K562 (cell line): ENCODE results near the gene ZBTB47. TPM values are rescaled to one million over a fixed set of nuclear protein-coding genes. Genes with fewer than 3 reads are reported as not detected.
A peak's percentile ranks its signal among the peaks of the same experiment; 100 is the strongest.

ENCODE experiments used
- ATAC-seq: fragments of 200-7000 bp; cut with Tn5 transposase; 3 replicates; pipeline ENCODE4 v1.9.1; 2020; ENCODE audit warnings: moderate library complexity
- BruUV-seq: library from RNA; stranded (reverse); fragments of 400-500 nt; replicated peaks from 2 replicates; lab custom pipeline; 2021; lab: Mats Ljungman, UMichigan
- CTCF ChIA-PET: fragments of 300-600 bp; formaldehyde crosslinking; extraction: SDS; loops from one replicate; lab custom pipeline; 2021; ENCODE audit warnings: low intra/inter-chr PET ratio; lab: Yijun Ruan, JAX
- POLR2A ChIA-PET: fragments of 300-600, 350-650 bp; sonication (Branson Sonifier 250); formaldehyde crosslinking; extraction: SDS; loops from one replicate; lab custom pipeline; 2021; ENCODE audit warnings: antibody characterized with exemption, inconsistent platforms; lab: Yijun Ruan, JAX
- DNase-seq, 4 experiments: peaks; one replicate each; pipeline versions ENCODE4 v3.0.0 to v3.0.0-alpha.2; 2011 to 2018; ENCODE audit warnings: low spot score in 3 of 4, mixed read lengths in 3 of 4; ENCODE audit errors: extremely low read depth in 1 of 4
- FAIRE-seq: peaks from 2 replicates; lab custom pipeline; 2011; peaks lifted over from hg19 to GRCh38; lab: Jason Lieb, UNC
- H2AFZ ChIP-seq: 2 replicates; pipeline ENCODE4 v1.6.0; 2011; ENCODE audit warnings: low read depth, low read length, control low read depth, inconsistent platforms
- H3K27ac ChIP-seq: fragments of 200-600 bp; 3 replicates; pipeline ENCODE4 v1.8.0; 2011; ENCODE audit warnings: low read depth, mild to moderate bottlenecking, control low read depth, inconsistent platforms, low read length, moderate library complexity, mixed read lengths; ENCODE audit errors: extremely low read depth
- H3K27me3 ChIP-seq, 2 experiments: fragments of 300-600 bp in 1 of 2; 2 replicates in 1 of 2; 3 replicates in 1 of 2; pipeline versions ENCODE4 v1.6.0 to v1.8.0; 2011; ENCODE audit warnings: inconsistent platforms in 2 of 2, low read length in 2 of 2, mild to moderate bottlenecking in 1 of 2, mixed read lengths in 1 of 2, moderate library complexity in 1 of 2; ENCODE audit not compliant: control insufficient read depth in 2 of 2, insufficient read depth in 2 of 2
- H3K36me3 ChIP-seq: fragments of 300-600 bp; 3 replicates; pipeline ENCODE4 v1.8.0; 2011; ENCODE audit warnings: mild to moderate bottlenecking, low read length, inconsistent platforms; ENCODE audit not compliant: control insufficient read depth, insufficient read depth
- H3K4me1 ChIP-seq, 2 experiments: fragments of 200-600 bp in 1 of 2; replicated peaks in 1 of 2; 2 replicates in 1 of 2; 3 replicates in 1 of 2; pipeline versions ENCODE4 v1.5.1 to v1.8.0; 2011; ENCODE audit warnings: inconsistent platforms in 2 of 2, low read length in 2 of 2, mild to moderate bottlenecking in 1 of 2, mixed read lengths in 1 of 2, moderate library complexity in 1 of 2; ENCODE audit not compliant: control insufficient read depth in 2 of 2, insufficient read depth in 2 of 2
- H3K4me2 ChIP-seq: 2 replicates; pipeline ENCODE4 v1.6.1; 2011; ENCODE audit warnings: low read length, control low read depth, inconsistent platforms, mixed read lengths; ENCODE audit not compliant: insufficient read depth
- H3K4me3 ChIP-seq: fragments of 200-600 bp; sonication (generic), shearing (Covaris generic); 2 replicates; pipeline ENCODE4 v1.5.1; 2016; ENCODE audit warnings: control low read depth, inconsistent platforms
- H3K79me2 ChIP-seq: fragments of 200-600 bp; 3 replicates; pipeline ENCODE4 v1.8.0; 2011; ENCODE audit warnings: low read length, inconsistent platforms; ENCODE audit not compliant: control insufficient read depth, insufficient read depth
- H3K9ac ChIP-seq, 2 experiments: 2 replicates each; pipeline versions ENCODE4 v1.6.0 to v1.6.1; 2011; ENCODE audit warnings: low read depth in 2 of 2, low read length in 2 of 2, control low read depth in 1 of 2, inconsistent platforms in 1 of 2, mild to moderate bottlenecking in 1 of 2, mixed read lengths in 1 of 2; ENCODE audit not compliant: insufficient read depth in 1 of 2
- H3K9me1 ChIP-seq: one replicate; pipeline ENCODE4 v1.6.0; 2011; ENCODE audit warnings: inconsistent platforms, mild to moderate bottlenecking, low read length, moderate library complexity; ENCODE audit not compliant: control insufficient read depth, insufficient read depth
- H3K9me3 ChIP-seq: replicated peaks from 2 replicates; pipeline ENCODE4 v1.5.1; 2011; ENCODE audit warnings: low read depth, low read length, inconsistent platforms; ENCODE audit not compliant: control insufficient read depth, insufficient read depth
- H4K20me1 ChIP-seq: replicated peaks from 2 replicates; pipeline ENCODE4 v1.6.1; 2011; ENCODE audit warnings: low read length, inconsistent platforms, mixed read lengths; ENCODE audit not compliant: control insufficient read depth, insufficient read depth
- CBX8 ChIP-seq: fragments of 200-600 bp; sonication (generic); IDR thresholded peaks from 2 replicates; pipeline ENCODE4 v1.6.1; 2012; ENCODE audit warnings: borderline replicate concordance, mixed run types, low read depth, mild to moderate bottlenecking, moderate library complexity, mixed read lengths, low read length, control low read depth, inconsistent platforms; ENCODE audit not compliant: poor library complexity, severe bottlenecking; ENCODE audit errors: extremely low read depth
- DMBX1 ChIP-seq: fragments of 250-450 bp; sonication (Bioruptor Pico); IDR thresholded peaks from 2 replicates; pipeline ENCODE4 v1.8.0; 2022; ENCODE audit warnings: inconsistent platforms, mild to moderate bottlenecking, moderate library complexity, borderline replicate concordance
- DNMT1 ChIP-seq: fragments of 450-650 bp; IDR thresholded peaks from 2 replicates; pipeline ENCODE4 v1.6.1; 2016; ENCODE audit warnings: antibody characterized with exemption, mild to moderate bottlenecking
- HIVEP1 ChIP-seq: fragments of 250-450 bp; sonication (Bioruptor Pico); IDR thresholded peaks from 2 replicates; pipeline ENCODE4 v1.4.0; 2020; ENCODE audit warnings: mild to moderate bottlenecking
- KAT8 ChIP-seq: fragments of 450-650 bp; IDR thresholded peaks from 2 replicates; pipeline ENCODE4 v1.6.1; 2016; ENCODE audit warnings: low read depth, mild to moderate bottlenecking
- POLR2A ChIP-seq: fragments of 450-650 bp; conservative IDR thresholded peaks from 2 replicates; pipeline ENCODE4 v1.6.1; 2016
- SNRNP70 ChIP-seq: fragments of 200-400 bp; formaldehyde crosslinking; optimal IDR thresholded peaks from 2 replicates; pipeline ENCODE3; 2017; ENCODE audit warnings: low read depth, low read length
- TSC22D4 ChIP-seq: fragments of 450-650 bp; IDR thresholded peaks from 2 replicates; pipeline ENCODE4 v1.6.1; 2016; ENCODE audit warnings: missing genetic modification characterization, missing biosample characterization, control low read depth
- U2AF1 ChIP-seq: fragments of 200-400 bp; formaldehyde crosslinking; optimal IDR thresholded peaks from 2 replicates; pipeline ENCODE3; 2017; ENCODE audit warnings: mild to moderate bottlenecking, low read depth, low read length, moderate library complexity
- YBX1 ChIP-seq: fragments of 450-650 bp; IDR thresholded peaks from 2 replicates; pipeline ENCODE4 v1.7.1; 2016; ENCODE audit warnings: mild to moderate bottlenecking
- ZC3H4 ChIP-seq: sonication (generic); formaldehyde crosslinking; IDR thresholded peaks from 2 replicates; pipeline ENCODE4 v1.9.0; 2021; ENCODE audit warnings: missing genetic modification reagents, borderline replicate concordance
- ZNF384 ChIP-seq: IDR thresholded peaks from 2 replicates; pipeline ENCODE4 v1.6.1; 2012; ENCODE audit warnings: low read depth, low read length, improper control_type of control experiment
- ZNF668 ChIP-seq: fragments of 250-450 bp; sonication (Bioruptor Pico); IDR thresholded peaks from 2 replicates; pipeline ENCODE4 v1.8.0; 2022; ENCODE audit warnings: mild to moderate bottlenecking, inconsistent platforms
- whole genome bisulfite sequencing: fragments of 100-300 bp; shearing (Covaris generic); methylation state at CpG from one replicate; pipeline ENCODE4 v1.1.6; 2016; ENCODE audit warnings: low coverage, mixed read lengths; ENCODE audit not compliant: insufficient coverage; ENCODE audit errors: missing lambda C conversion rate; 5-methylcytosine and 5-hydroxymethylcytosine counted together
- in situ Hi-C: fragments of 300-500 bp; cut with MboI; formaldehyde crosslinking; loops from 4 replicates; pipeline ENCODE4 v1.15.0; 2018; ENCODE audit warnings: inconsistent platforms, mixed read lengths
- intact Hi-C: fragments of 100-400 bp; cut with micrococcal nuclease; formaldehyde crosslinking; loops from 2 replicates; pipeline ENCODE4 v1.14.2; 2022
- polyA plus RNA-seq, 8 experiments: library from polyadenylated mRNA; depleted of rRNA in 4 of 8; stranded (reverse) in 5 of 8; unstranded in 3 of 8; fragments of >200 nt; fragmentation: Nextera tagmentation in 2 of 8; fragmentation: Illumina TruSeq in 1 of 8; extraction: Ambion mirVana in 2 of 8; extraction: Trizol in 1 of 8; gene quantifications; 2 replicates each; pipeline versions ENCODE4 v1.2.1 to v1.2.3, GENCODE V29; 2011 to 2014; ENCODE audit warnings: inconsistent platforms in 1 of 8, missing spikeins in 1 of 8
- total RNA-seq, 7 experiments: library from RNA; depleted of rRNA in 6 of 7; stranded (reverse); fragments of >200 nt in 6 of 7; fragmentation: Illumina TruSeq in 2 of 7; extraction: Trizol in 2 of 7; gene quantifications; 2 replicates each; pipeline versions ENCODE4 v1.2.1 to v1.2.3, GENCODE V29; 2011 to 2021; ENCODE audit warnings: low replicate concordance in 1 of 7
- TF ChIP-seq, protein P1 (sequence below): fragments of 450-650 bp; formaldehyde crosslinking; IDR thresholded peaks from 2 replicates; pipeline ENCODE4 v1.4.0; 2020; ENCODE audit warnings: mild to moderate bottlenecking, moderate library complexity
- TF ChIP-seq, protein P2 (sequence below): fragments of 250-450 bp; sonication (Bioruptor Pico); IDR thresholded peaks from 2 replicates; pipeline ENCODE4 v1.8.0; 2021; ENCODE audit warnings: borderline replicate concordance, mild to moderate bottlenecking, moderate library complexity; ENCODE audit not compliant: poor library complexity, severe bottlenecking

ZBTB47 gene
- total and polyA plus RNA-seq, 9 of the 15 experiments (the other 6 are each of a cell fraction or from before 2014, with no cell fraction given): 0.11 to 4.6 (median 1.7) TPM; not detected in 1

DNA sequence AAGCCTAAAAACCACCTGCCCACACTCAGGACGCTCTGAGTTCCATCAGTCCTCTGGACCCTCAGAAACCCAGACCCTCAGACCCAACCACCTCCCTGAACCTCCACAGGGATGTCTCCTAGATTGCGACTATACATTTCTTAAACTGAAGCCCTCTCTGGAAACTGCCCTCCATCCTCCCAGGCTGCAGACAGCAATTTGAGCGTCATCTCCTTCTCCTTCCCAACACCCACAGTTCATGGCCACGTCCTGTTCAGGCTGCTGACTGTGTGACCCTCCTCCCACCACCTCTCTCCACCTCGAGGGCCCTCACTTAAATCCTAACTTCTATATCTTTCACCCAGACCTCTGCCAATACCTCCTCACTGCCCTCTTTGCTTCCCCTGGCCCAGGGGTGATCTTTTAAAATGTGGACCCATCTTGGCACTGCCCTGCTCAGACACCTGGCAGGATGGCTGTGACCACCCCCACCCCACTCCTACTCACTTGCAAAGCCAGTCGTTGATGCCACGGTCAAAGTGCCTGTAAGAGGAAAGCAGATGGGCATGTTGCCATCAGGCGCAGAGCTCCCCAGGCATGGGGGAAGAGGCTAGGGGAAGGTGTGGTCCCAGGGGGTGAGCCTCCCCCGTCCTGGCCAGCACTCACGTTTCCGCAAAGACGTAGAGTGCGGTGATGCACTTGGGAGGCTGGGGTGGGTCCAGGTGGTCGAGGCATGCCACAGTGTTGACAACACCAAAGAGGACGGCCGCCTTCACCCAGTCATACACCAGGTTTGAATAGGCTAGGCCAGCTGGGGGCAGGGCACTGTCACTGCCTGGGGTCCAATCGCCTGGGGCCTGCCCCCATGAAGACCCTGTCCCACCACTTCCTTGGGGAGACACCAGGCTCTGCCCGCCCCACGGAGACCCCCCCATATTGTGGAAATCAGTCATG lies 43.1 kb downstream of the ZBTB47 start:
- no peaks in the 10 kb centered on the region for H3K79me2 ChIP-seq
- CTCF ChIA-PET: no interaction called here
- H3K4me3 ChIP-seq: no peak overlapping the region
- TF ChIP-seq CBX8 (no peak), KAT8 (no peak), DNMT1 (no peak), YBX1 (no peak), DMBX1 (CRISPR knock-in tag) (no peak), TSC22D4 (tag) (no peak), SNRNP70 (no peak), POLR2A (no peak), U2AF1 (no peak), ZNF668 (CRISPR knock-in tag) (no peak), ZC3H4 (CRISPR knock-in tag) (no peak), ZNF384 (no peak), HIVEP1 (no peak)
- TF ChIP-seq, protein P1, sequence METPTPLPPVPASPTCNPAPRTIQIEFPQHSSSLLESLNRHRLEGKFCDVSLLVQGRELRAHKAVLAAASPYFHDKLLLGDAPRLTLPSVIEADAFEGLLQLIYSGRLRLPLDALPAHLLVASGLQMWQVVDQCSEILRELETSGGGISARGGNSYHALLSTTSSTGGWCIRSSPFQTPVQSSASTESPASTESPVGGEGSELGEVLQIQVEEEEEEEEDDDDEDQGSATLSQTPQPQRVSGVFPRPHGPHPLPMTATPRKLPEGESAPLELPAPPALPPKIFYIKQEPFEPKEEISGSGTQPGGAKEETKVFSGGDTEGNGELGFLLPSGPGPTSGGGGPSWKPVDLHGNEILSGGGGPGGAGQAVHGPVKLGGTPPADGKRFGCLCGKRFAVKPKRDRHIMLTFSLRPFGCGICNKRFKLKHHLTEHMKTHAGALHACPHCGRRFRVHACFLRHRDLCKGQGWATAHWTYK (CRISPR knock-in tag): no peak
- TF ChIP-seq, protein P2, sequence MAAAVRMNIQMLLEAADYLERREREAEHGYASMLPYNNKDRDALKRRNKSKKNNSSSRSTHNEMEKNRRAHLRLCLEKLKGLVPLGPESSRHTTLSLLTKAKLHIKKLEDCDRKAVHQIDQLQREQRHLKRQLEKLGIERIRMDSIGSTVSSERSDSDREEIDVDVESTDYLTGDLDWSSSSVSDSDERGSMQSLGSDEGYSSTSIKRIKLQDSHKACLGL (CRISPR knock-in tag): no peak
- intact Hi-C loops (no loop called here), in situ Hi-C loops (no loop called here)
- no peak overlapping the region for H3K27ac ChIP-seq
- no peaks in the 10 kb centered on the region for H3K9me1 ChIP-seq
- H3K4me1 ChIP-seq: peaks cover 0 to 5% of the 10 kb centered on the region in 2 experiments; a peak in 1 of 5 replicates
- no peaks in the 10 kb centered on the region for H3K36me3 ChIP-seq
- FAIRE-seq: no peak
- BruUV-seq: no TSS peak
- H3K27me3 ChIP-seq: peaks cover 9 to 56% of the 10 kb centered on the region in 2 experiments; a peak in 4 of 5 replicates
- H3K9ac ChIP-seq: no peak overlapping the region
- no peak for ATAC-seq
- no peaks in the 10 kb centered on the region for H3K9me3 ChIP-seq
- H4K20me1 ChIP-seq: peaks cover 17% of the 10 kb centered on the region
- POLR2A ChIA-PET: interaction anchor here (0.6 to 0.8 kb wide), 3 partner anchors 10 to 161 kb away, joined by 3 to 4 read pairs (median 3); no protein-coding TSS in a partner anchor
- DNase-seq: peak in 1 of 4 experiments; percentile 6
- WGBS: 1% methylated on average over 19 of the region's 19 CpGs
- H2AFZ ChIP-seq: no peak overlapping the region
- H3K4me2 ChIP-seq: no peak overlapping the region
